IMR-90 (cell line): ENCODE results near the gene SLC38A9. TPM values are rescaled to one million over a fixed set of nuclear protein-coding genes. Genes with fewer than 3 reads are reported as not detected.

Experiments
- ATAC-seq: fragments of 200-7000 bp; cut with Tn5 transposase; 2 replicates; pipeline ENCODE4 v1.9.1; 2020; ENCODE audit warnings: low read depth, mild to moderate bottlenecking, moderate library complexity
- BruUV-seq: library from RNA; stranded (reverse); fragments of 400-500 nt; replicated peaks from 2 replicates; lab custom pipeline; 2021; lab: Mats Ljungman, UMichigan
- CTCF ChIA-PET: fragments of 300-600 bp; formaldehyde crosslinking; extraction: SDS; loops from one replicate; lab custom pipeline; 2021; ENCODE audit warnings: antibody characterized with exemption; lab: Yijun Ruan, JAX
- POLR2A ChIA-PET: fragments of 300-600 bp; sonication (Branson Sonifier 250); formaldehyde crosslinking; loops from one replicate; lab custom pipeline; 2022; ENCODE audit warnings: antibody characterized with exemption; ENCODE audit not compliant: unreplicated experiment; lab: Charles Lee
- DNase-seq: peaks from one replicate; pipeline ENCODE4 v3.0.0; 2013
- H2AFZ ChIP-seq: replicated peaks from 2 replicates; pipeline ENCODE3; 2013; ENCODE audit warnings: low read length, mild to moderate bottlenecking; ENCODE audit not compliant: poor library complexity
- H2AK5ac ChIP-seq: 2 replicates; pipeline ENCODE4 v1.6.1; 2013; ENCODE audit warnings: low read depth, low read length, inconsistent platforms
- H2AK9ac ChIP-seq: replicated peaks from 2 replicates; pipeline ENCODE3; 2013; ENCODE audit warnings: mild to moderate bottlenecking, low read depth, low read length, moderate library complexity; ENCODE audit not compliant: poor library complexity
- H2BK120ac ChIP-seq: 2 replicates; pipeline ENCODE4 v1.6.1; 2013; ENCODE audit warnings: low read depth, low read length, inconsistent platforms
- H2BK15ac ChIP-seq: 3 replicates; pipeline ENCODE4 v1.6.1; 2013; ENCODE audit warnings: low read depth, low read length, inconsistent platforms
- H2BK20ac ChIP-seq: 2 replicates; pipeline ENCODE4 v1.6.1; 2013; ENCODE audit warnings: low read depth, mild to moderate bottlenecking, inconsistent platforms, low read length, moderate library complexity
- H2BK5ac ChIP-seq: 2 replicates; pipeline ENCODE4 v1.6.1; 2013; ENCODE audit warnings: mild to moderate bottlenecking, low read depth, low read length, inconsistent platforms; ENCODE audit not compliant: poor library complexity, severe bottlenecking
- H3K14ac ChIP-seq: replicated peaks from 2 replicates; pipeline ENCODE4 v1.6.1; 2013; ENCODE audit warnings: low read depth, low read length, inconsistent platforms
- H3K18ac ChIP-seq: 2 replicates; pipeline ENCODE4 v1.6.1; 2013; ENCODE audit warnings: low read depth, low read length, control low read depth
- H3K23ac ChIP-seq: 2 replicates; pipeline ENCODE4 v1.6.1; 2013; ENCODE audit warnings: low read depth, low read length, inconsistent platforms
- H3K27ac ChIP-seq: 2 replicates; pipeline ENCODE4 v1.5.1; 2013; ENCODE audit warnings: mild to moderate bottlenecking, control low read depth, low read length; ENCODE audit not compliant: insufficient read depth
- H3K27me3 ChIP-seq: 2 replicates; pipeline ENCODE4 v1.6.1; 2013; ENCODE audit warnings: low read length; ENCODE audit not compliant: control insufficient read depth, insufficient read depth
- H3K36me3 ChIP-seq: 2 replicates; pipeline ENCODE4 v1.6.1; 2013; ENCODE audit warnings: low read length, mixed read lengths; ENCODE audit not compliant: control insufficient read depth, insufficient read depth
- H3K4ac ChIP-seq: 2 replicates; pipeline ENCODE4 v1.6.1; 2013; ENCODE audit warnings: low read depth, low read length, inconsistent platforms
- H3K4me1 ChIP-seq: 2 replicates; pipeline ENCODE4 v1.6.1; 2013; ENCODE audit warnings: low read length, mixed read lengths; ENCODE audit not compliant: control insufficient read depth, insufficient read depth
- H3K4me2 ChIP-seq: 2 replicates; pipeline ENCODE4 v1.6.1; 2013; ENCODE audit warnings: low read depth, mild to moderate bottlenecking, control low read depth, low read length, moderate library complexity
- H3K4me3 ChIP-seq: 2 replicates; pipeline ENCODE4 v1.5.1; 2013; ENCODE audit warnings: low read depth, mild to moderate bottlenecking, control low read depth, low read length, moderate library complexity; ENCODE audit not compliant: insufficient read depth
- H3K56ac ChIP-seq: 2 replicates; pipeline ENCODE4 v1.6.1; 2013; ENCODE audit warnings: low read length, inconsistent platforms; ENCODE audit not compliant: insufficient read depth; ENCODE audit errors: extremely low read depth
- H3K79me1 ChIP-seq, 2 experiments: 2 replicates each; pipeline ENCODE4 v1.6.1; 2013; ENCODE audit warnings: low read length in 2 of 2, inconsistent platforms in 1 of 2, low read depth in 1 of 2
- H3K9ac ChIP-seq: 2 replicates; pipeline ENCODE4 v1.6.1; 2013; ENCODE audit warnings: low read depth, low read length, control low read depth
- H3K9me1 ChIP-seq: 2 replicates; pipeline ENCODE4 v1.6.1; 2013; ENCODE audit warnings: low read length, inconsistent platforms; ENCODE audit not compliant: insufficient read depth
- H3K9me3 ChIP-seq: 2 replicates; pipeline ENCODE4 v1.6.1; 2013; ENCODE audit warnings: low read length; ENCODE audit not compliant: control insufficient read depth, insufficient read depth
- H4K20me1 ChIP-seq: 2 replicates; pipeline ENCODE4 v1.6.1; 2013; ENCODE audit warnings: low read length, inconsistent platforms; ENCODE audit not compliant: insufficient read depth
- H4K5ac ChIP-seq: 2 replicates; pipeline ENCODE4 v1.6.1; 2013; ENCODE audit warnings: mild to moderate bottlenecking, low read depth, low read length, control low read depth
- H4K8ac ChIP-seq, 2 experiments: 2 replicates each; pipeline ENCODE4 v1.6.1; 2013; ENCODE audit warnings: low read depth in 2 of 2, low read length in 2 of 2, control low read depth in 1 of 2, inconsistent platforms in 1 of 2
- H4K91ac ChIP-seq: 2 replicates; pipeline ENCODE4 v1.6.1; 2013; ENCODE audit warnings: low read depth, low read length, inconsistent platforms; ENCODE audit not compliant: insufficient read depth
- BHLHE40 ChIP-seq: fragments of 150-350 bp; IDR thresholded peaks from 2 replicates; pipeline ENCODE4 v1.6.1; 2016; ENCODE audit warnings: mild to moderate bottlenecking, low read depth, low read length
- CEBPB ChIP-seq: IDR thresholded peaks from 2 replicates; pipeline ENCODE4 v1.6.1; 2012; ENCODE audit warnings: low read depth, low read length, improper control_type of control experiment
- CHD1 ChIP-seq: IDR thresholded peaks from 2 replicates; pipeline ENCODE4 v1.6.1; 2012; ENCODE audit warnings: low read depth, low read length, improper control_type of control experiment
- FOS ChIP-seq: fragments of 150-350 bp; IDR thresholded peaks from 2 replicates; pipeline ENCODE4 v1.6.1; 2016; ENCODE audit warnings: low read depth, low read length
- MAZ ChIP-seq: IDR thresholded peaks from 2 replicates; pipeline ENCODE4 v1.6.1; 2012; ENCODE audit warnings: low read depth, mild to moderate bottlenecking, low read length, improper control_type of control experiment, moderate library complexity, borderline replicate concordance
- MXI1 ChIP-seq: IDR thresholded peaks from 2 replicates; pipeline ENCODE4 v1.6.1; 2012; ENCODE audit warnings: low read depth, mild to moderate bottlenecking, low read length, moderate library complexity, borderline replicate concordance
- NFE2L2 ChIP-seq: fragments of 150-350 bp; IDR thresholded peaks from 2 replicates; pipeline ENCODE4 v1.6.1; 2016; ENCODE audit warnings: low read depth, mild to moderate bottlenecking, low read length
- POLR2A ChIP-seq: IDR thresholded peaks from 2 replicates; pipeline ENCODE4 v1.6.1; 2012; ENCODE audit warnings: mild to moderate bottlenecking, low read depth, low read length
- RAD21 ChIP-seq: IDR thresholded peaks from 2 replicates; pipeline ENCODE4 v1.6.1; 2012; ENCODE audit warnings: low read length, improper control_type of control experiment
- RCOR1 ChIP-seq: IDR thresholded peaks from 2 replicates; pipeline ENCODE4 v1.6.1; 2012; ENCODE audit warnings: mild to moderate bottlenecking, low read length, improper control_type of control experiment; ENCODE audit not compliant: insufficient replicate concordance
- RFX5 ChIP-seq: IDR thresholded peaks from 2 replicates; pipeline ENCODE4 v1.8.0; 2012; ENCODE audit warnings: low read depth, mild to moderate bottlenecking, low read length, moderate library complexity
- SMC3 ChIP-seq: fragments of 150-350 bp; IDR thresholded peaks from 2 replicates; pipeline ENCODE4 v1.6.1; 2016; ENCODE audit warnings: low read depth, mild to moderate bottlenecking, antibody characterized with exemption, low read length, moderate library complexity
- WGBS, 2 experiments: methylation state at CpG; one replicate each; pipeline versions ENCODE4 v1.1.5 to v1.1.7; 2013; ENCODE audit warnings: missing lambda C conversion rate in 2 of 2; ENCODE audit not compliant: insufficient read length in 1 of 2; ENCODE audit errors: extremely low coverage in 2 of 2; 5-methylcytosine and 5-hydroxymethylcytosine counted together
- dilution Hi-C: fragments of 300-500 bp; cut with HindIII; formaldehyde crosslinking; loops from one replicate; pipeline ENCODE4 v1.14.3; 2018; ENCODE audit warnings: low sequenced_read_pairs; ENCODE audit not compliant: unreplicated experiment
- in situ Hi-C: fragments of 300-500 bp; cut with MboI; formaldehyde crosslinking; loops from 3 replicates; pipeline ENCODE4 v1.14.3; 2019; ENCODE audit warnings: low sequenced_read_pairs, inconsistent platforms, mixed read lengths
- intact Hi-C: fragments of 100-400 bp; cut with micrococcal nuclease; formaldehyde crosslinking; loops from 2 replicates; pipeline ENCODE4 v1.10.0; 2022
- polyA plus RNA-seq, 3 experiments: library from polyadenylated mRNA; depleted of rRNA; stranded (reverse); fragments of >200 nt; gene quantifications; 2 replicates each; pipeline ENCODE4 v1.2.3, GENCODE V29; 2012; ENCODE audit warnings: low replicate concordance in 1 of 3
- total RNA-seq: library from RNA; depleted of rRNA; stranded (reverse); fragments of >200 nt; gene quantifications from 2 replicates; pipeline ENCODE4 v1.2.3, GENCODE V29; 2012
- TF ChIP-seq, protein P1 (sequence below): conservative IDR thresholded peaks from 2 replicates; pipeline ENCODE4 v1.5.1; 2012; ENCODE audit warnings: mild to moderate bottlenecking, low read depth, low read length, improper control_type of control experiment
- TF ChIP-seq, protein P2 (sequence below): fragments of 150-350 bp; IDR thresholded peaks from 2 replicates; pipeline ENCODE4 v1.6.1; 2016; ENCODE audit warnings: low read depth, mild to moderate bottlenecking, low read length, moderate library complexity, borderline replicate concordance
- TF ChIP-seq, protein P3 (sequence below): fragments of 150-350 bp; IDR thresholded peaks from 2 replicates; pipeline ENCODE4 v1.6.1; 2017; ENCODE audit warnings: mild to moderate bottlenecking, antibody characterized with exemption, low read length, low read depth

The SLC38A9 gene
- total and polyA plus RNA-seq, 2 of the 4 experiments (the other 2 are of a cell fraction) = 10.5 to 24.2 TPM

DNA sequence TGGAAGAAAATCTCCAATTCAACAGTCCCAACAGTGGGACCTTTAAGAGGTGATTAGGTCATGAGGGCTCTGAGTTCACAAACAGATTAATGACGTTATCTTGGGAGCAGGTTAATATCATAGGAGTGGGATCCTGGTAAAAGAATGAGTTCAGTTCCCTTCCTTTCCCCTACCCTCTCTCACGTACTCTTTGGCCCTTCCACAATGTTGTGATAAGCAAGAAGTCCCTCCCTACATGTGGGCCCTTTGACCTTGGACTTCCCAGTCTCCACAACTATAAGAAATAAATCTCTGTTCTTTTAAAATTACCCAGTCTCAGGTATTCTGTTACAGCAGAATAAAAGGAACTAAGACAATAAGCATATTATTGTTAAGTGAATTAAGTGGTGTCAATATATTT is 37.8 kb downstream of the SLC38A9 start:
- Histone ChIP-seq H3K9me3 (no peaks in the 10 kb centered on the region), H3K36me3 (no peaks in the 10 kb centered on the region), H3K9ac (no peak overlapping the region), H3K4me2 (no peak overlapping the region), H2AK9ac (no peak overlapping the region), H2BK120ac (no peak overlapping the region), H2BK15ac (no peak overlapping the region), H4K5ac (peak overlapping the region; percentile 58), H3K27ac (no peak overlapping the region), H3K14ac (no peak overlapping the region), H3K79me1 (peaks cover 0 to 7% of the 10 kb centered on the region in 2 experiments; a peak in 2 of 4 replicates), H2AK5ac (no peak overlapping the region), H3K9me1 (peaks cover 9% of the 10 kb centered on the region; the same call in 1 of the 2 replicates), H3K27me3 (no peaks in the 10 kb centered on the region), H3K23ac (no peak overlapping the region), H3K4me3 (no peak overlapping the region), H2BK20ac (no peak overlapping the region), H3K18ac (peak overlapping the region; percentile 54; the same call in 1 of the 2 replicates), H4K91ac (no peak overlapping the region), H3K4ac (no peak overlapping the region), H4K20me1 (no peaks in the 10 kb centered on the region), H2AFZ (no peak overlapping the region), H2BK5ac (no peak overlapping the region), H3K4me1 (peaks cover 2% of the 10 kb centered on the region), H3K56ac (no peak overlapping the region), H4K8ac (no peak overlapping the region)
- no peak for ATAC-seq
- intact Hi-C loops (no loop called here), dilution Hi-C loops (no loop called here), in situ Hi-C loops (no loop called here)
- BruUV-seq = no TSS peak
- TF ChIP-seq RAD21 (no peak), RFX5 (no peak), CEBPB (no peak), NFE2L2 (no peak), BHLHE40 (no peak), POLR2A (no peak), SMC3 (no peak), FOS (no peak), MAZ (no peak), CHD1 (no peak), RCOR1 (no peak), MXI1 (no peak)
- TF ChIP-seq, protein P1, sequence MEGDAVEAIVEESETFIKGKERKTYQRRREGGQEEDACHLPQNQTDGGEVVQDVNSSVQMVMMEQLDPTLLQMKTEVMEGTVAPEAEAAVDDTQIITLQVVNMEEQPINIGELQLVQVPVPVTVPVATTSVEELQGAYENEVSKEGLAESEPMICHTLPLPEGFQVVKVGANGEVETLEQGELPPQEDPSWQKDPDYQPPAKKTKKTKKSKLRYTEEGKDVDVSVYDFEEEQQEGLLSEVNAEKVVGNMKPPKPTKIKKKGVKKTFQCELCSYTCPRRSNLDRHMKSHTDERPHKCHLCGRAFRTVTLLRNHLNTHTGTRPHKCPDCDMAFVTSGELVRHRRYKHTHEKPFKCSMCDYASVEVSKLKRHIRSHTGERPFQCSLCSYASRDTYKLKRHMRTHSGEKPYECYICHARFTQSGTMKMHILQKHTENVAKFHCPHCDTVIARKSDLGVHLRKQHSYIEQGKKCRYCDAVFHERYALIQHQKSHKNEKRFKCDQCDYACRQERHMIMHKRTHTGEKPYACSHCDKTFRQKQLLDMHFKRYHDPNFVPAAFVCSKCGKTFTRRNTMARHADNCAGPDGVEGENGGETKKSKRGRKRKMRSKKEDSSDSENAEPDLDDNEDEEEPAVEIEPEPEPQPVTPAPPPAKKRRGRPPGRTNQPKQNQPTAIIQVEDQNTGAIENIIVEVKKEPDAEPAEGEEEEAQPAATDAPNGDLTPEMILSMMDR = no peak
- TF ChIP-seq, protein P2, sequence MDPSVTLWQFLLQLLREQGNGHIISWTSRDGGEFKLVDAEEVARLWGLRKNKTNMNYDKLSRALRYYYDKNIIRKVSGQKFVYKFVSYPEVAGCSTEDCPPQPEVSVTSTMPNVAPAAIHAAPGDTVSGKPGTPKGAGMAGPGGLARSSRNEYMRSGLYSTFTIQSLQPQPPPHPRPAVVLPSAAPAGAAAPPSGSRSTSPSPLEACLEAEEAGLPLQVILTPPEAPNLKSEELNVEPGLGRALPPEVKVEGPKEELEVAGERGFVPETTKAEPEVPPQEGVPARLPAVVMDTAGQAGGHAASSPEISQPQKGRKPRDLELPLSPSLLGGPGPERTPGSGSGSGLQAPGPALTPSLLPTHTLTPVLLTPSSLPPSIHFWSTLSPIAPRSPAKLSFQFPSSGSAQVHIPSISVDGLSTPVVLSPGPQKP = no peak
- TF ChIP-seq, protein P3, sequence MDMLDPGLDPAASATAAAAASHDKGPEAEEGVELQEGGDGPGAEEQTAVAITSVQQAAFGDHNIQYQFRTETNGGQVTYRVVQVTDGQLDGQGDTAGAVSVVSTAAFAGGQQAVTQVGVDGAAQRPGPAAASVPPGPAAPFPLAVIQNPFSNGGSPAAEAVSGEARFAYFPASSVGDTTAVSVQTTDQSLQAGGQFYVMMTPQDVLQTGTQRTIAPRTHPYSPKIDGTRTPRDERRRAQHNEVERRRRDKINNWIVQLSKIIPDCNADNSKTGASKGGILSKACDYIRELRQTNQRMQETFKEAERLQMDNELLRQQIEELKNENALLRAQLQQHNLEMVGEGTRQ = no peak
- CTCF ChIA-PET = no interaction called here
- WGBS, 2 experiments = no CpG with 5 or more reads among the region's 2 CpGs
- POLR2A ChIA-PET = no interaction called here
- no peak for DNase-seq
